ENCODE measurements around the gene SPX.

GRCh38 chr12:21476949-21477348 is 49.1 kb upstream of the SPX start:
- TF ChIP-seq, protein P1, sequence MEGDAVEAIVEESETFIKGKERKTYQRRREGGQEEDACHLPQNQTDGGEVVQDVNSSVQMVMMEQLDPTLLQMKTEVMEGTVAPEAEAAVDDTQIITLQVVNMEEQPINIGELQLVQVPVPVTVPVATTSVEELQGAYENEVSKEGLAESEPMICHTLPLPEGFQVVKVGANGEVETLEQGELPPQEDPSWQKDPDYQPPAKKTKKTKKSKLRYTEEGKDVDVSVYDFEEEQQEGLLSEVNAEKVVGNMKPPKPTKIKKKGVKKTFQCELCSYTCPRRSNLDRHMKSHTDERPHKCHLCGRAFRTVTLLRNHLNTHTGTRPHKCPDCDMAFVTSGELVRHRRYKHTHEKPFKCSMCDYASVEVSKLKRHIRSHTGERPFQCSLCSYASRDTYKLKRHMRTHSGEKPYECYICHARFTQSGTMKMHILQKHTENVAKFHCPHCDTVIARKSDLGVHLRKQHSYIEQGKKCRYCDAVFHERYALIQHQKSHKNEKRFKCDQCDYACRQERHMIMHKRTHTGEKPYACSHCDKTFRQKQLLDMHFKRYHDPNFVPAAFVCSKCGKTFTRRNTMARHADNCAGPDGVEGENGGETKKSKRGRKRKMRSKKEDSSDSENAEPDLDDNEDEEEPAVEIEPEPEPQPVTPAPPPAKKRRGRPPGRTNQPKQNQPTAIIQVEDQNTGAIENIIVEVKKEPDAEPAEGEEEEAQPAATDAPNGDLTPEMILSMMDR (IDR thresholded peaks at IDR 0.05) = no peak
- TF ChIP-seq POLR2A (IDR thresholded peaks at IDR 0.05) = no peak

All from Peyer's patch (tissue), 4 donors.